GM18499 (cell line): Measurements from ENCODE around the gene GLYATL1.

ENCODE experiments used
- ATAC-seq: cut with Tn5 transposase; IDR thresholded peaks from one replicate; pipeline ENCODE4 v1.9.1; 2021; ENCODE audit warnings: moderate number of reproducible peaks; ENCODE audit not compliant: insufficient read depth, unreplicated experiment

The GLYATL1 gene, protein sequence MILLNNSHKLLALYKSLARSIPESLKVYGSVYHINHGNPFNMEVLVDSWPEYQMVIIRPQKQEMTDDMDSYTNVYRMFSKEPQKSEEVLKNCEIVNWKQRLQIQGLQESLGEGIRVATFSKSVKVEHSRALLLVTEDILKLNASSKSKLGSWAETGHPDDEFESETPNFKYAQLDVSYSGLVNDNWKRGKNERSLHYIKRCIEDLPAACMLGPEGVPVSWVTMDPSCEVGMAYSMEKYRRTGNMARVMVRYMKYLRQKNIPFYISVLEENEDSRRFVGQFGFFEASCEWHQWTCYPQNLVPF

DNA sequence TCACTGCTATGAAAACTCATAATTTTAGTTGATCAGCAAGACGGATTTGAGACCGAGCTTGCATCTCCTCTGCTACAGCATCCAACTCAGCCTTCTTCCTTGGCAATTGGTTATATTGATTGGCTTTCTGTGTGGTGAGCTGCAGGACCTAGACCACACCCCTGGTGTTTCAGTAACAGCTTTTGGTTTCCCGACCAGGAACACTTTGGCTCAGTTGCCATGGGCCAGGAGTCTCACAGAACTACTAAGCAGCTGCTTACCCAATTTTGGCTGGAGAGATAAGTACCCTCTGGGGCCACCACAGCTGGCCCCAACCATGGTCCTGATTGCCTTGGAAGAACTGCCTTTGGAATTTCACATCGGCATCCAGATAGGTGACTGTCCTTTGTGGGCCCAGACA, at the start of gene GLYATL1:
Gene GLYATL1, plus strand, starts transcription at position 212 of the 400 bp plus-strand sequence. CDS start 7,600 bp downstream, outside the sequence.
- ATAC-seq: no peak

DNA sequence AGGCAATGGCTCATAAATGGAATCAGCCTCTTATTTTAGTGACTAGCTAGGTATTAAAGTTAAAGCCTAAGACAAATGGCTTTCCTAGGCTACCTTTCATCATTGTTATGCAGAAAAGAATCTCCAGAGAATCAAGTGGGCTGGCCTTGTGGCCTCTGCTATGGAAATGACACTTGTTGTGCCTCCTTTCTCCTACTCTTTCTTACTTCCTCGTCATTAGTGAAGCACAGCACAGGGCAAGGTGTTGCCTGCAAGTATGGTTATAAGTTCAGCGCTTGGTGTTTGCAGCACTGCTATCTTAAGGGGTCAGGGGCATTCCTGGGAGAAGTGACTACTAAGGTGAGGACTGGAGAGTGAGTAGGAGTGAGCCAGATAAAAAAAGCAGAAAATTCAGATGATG, 45.4 kb upstream of the GLYATL1 start:
- ATAC-seq: no peak

DNA sequence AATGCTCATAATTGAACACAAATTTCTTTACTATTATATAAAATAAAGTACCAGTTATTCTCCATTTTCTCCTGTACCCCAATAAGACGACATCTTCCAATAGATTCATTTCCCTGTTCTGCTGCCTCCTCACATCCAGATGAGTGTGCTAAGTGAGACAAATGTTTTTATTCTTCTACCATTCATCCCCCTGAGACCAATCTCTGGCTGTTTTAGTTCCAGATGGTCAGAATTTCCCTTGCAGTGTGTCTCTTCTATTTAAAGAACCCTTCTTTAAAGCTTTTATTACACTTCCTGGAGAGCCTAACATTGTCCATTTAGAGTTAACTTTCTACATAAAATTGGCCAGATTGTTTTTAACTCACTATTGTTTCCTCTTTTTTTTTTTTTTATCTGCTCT, 41.2 kb upstream of the GLYATL1 start:
- ATAC-seq: no peak

DNA sequence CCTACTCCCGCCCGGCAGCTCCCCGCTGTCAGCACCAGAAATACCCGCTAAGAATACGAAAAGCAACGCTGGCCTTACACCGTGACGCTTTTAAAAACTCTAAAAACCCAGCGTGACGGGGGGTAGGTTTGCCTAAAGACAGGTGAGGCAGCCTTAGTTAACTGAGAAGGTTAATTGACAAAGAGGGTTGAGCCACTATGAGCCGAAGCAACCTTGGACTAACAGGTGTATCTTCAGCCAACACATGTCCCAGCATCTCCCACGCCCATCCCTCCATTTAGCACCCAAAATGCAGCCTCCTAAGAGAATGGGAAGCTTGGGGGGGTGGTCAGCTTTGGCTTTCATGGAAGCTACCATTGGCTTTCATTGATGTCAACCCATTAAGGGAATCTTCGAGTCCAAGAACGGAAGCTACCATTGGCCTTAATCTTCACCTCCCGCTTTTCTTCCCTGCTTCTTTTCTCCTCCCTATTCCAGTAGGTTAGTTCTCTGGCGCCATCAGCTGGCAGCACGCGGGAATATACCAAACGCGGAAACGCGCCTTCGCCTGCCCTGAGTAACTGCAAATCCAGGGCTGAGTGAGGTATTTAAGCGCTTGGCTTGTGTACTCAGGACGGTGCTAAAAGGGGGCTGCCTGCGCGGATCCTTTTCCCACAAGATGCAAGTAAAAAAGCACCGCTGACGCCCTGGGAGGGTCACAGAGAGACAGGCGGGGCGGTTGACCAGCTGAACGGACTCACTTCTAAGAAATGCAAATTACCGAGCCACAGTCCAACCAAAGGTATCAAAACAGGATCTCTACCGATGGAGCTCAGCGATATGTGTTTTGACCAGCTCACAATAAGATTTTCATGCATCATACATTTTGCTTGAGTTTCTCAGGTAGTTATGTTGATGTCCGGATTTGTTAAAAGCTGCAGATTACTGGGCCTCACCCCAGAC, 38.5 kb upstream of the GLYATL1 start:
- no peak for ATAC-seq

DNA sequence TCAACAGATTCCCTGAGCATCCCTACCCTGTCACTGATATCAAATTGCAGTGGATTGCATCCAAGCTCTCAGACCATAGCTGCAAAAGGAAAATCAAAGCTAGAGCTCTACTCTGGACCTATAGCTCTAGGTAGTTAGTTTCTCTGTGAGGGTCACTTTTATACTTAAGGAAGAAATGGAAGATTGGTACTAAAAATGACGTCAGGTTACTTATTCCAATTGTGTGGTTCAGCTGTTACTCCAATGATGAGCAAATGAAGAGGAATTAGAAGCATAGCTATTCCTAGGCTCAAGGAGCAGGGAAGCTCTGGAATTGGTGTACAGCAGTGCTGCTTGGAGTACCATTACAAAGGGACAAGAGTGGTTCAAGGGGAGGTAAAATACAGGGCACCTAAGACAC, 36.4 kb upstream of the GLYATL1 start:
- no peak for ATAC-seq

DNA sequence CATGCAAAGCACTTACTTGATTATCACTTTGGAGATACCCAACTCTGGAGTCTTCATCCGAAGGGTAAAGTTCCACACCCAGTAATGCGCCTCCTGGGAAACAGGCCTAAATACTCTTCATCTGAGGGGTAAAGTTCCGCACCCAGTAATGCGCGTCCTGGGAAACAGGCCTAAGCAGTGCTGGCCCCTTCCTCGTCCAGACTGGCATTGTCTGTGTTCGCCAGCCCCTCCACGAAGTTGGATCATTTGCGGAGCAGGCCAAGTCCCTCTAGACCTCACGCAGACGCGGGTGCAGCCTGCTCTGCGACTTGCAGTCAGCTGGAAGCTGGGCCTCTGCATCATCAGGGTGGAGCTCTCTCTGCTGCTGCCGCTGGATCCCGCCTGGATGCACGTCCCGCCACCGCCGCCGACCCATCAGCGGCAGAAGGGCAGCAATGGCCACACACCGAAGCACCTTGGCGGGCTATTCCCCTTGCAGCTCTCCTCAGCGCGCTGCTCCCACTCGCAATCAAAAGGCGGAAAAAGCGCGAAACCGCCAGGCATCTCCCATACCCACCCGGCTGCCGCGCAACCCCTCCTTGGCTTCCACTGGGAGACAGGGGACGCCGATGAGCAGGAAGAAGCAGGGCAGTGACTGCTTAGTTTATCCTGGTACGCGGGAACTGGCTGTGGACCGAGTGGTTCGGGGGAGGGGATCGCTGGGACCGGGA, 34.1 kb upstream of the GLYATL1 start:
- ATAC-seq: no peak

DNA sequence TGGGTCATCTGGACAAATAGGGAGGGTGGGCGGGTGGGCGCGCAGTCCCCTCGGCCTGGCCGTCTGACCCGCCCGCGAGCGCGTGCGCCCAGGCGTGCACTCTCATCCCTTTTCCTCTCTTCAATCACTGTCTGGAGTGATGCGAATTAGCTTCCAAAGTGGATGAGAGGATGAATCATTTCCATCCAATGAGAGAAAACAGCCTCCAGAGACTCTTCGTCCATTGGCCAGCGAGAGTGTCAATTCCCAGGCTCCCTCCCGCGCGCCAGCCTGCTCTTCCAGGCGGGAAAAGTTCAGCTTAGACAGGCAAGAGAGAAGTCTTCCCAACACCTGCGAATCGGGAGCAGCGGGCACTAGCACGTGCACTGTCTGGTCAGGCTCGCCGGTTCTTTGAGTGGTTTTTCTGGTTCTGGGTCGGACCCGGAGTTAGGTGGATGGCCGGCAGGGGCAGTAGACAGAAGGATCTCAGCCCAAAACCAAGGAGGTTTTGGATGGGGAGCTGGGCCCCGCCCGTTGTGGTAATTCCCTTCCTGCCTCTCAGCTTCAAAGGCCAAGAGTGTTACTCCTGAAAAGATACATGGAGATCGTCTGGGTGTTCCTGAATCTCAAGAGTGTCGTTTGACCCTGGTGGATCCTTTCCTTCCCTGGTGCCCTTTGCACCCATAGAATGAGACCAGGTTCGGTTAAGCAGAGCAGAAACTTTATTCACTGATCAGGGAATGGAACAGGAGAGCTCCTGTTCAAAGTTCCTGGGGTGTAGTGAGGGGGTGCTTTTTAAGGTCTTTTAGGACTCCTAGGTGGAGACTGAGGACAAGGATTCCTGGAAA, 33.4 kb upstream of the GLYATL1 start:
- ATAC-seq: no peak

DNA sequence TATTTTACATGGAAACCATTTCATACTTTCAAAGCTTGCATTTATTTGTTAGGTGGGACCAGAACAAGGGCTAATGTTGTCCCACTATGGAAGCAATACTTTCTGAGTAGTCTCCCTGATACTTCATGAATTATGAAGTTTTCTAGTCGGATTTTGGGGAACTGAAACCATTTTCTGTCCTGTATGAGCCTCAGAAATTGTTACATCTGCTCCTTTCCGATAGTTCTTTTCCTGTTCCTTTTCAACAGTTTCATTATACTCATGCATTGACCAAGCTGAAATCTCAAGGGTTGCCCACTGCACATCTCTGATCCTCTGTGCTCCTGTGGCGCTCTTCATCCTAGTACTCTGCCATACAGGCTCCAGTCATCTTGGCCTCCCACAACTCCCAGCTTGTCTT, 31.5 kb upstream of the GLYATL1 start:
- ATAC-seq: peak; percentile 54

DNA sequence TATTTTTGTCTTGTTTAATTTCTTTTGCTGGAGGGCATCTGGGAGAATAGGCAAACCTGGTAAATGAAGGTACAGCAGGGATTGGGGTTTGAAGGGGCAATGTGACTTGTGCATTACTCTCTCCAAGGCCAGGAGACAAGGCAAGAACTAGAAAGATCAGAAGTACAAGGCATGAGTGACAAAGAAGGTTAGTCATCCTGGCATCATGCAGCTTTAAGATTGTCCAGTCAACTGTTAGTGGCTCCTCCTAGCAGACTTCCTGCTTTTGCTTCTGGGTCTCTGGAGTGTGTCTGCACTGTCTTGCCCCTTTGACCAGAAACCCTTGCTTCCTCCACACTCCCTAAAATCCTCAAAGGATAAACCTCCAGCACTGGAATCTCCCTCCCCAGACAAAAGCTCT, 27.2 kb upstream of the GLYATL1 start:
- no peak for ATAC-seq

DNA sequence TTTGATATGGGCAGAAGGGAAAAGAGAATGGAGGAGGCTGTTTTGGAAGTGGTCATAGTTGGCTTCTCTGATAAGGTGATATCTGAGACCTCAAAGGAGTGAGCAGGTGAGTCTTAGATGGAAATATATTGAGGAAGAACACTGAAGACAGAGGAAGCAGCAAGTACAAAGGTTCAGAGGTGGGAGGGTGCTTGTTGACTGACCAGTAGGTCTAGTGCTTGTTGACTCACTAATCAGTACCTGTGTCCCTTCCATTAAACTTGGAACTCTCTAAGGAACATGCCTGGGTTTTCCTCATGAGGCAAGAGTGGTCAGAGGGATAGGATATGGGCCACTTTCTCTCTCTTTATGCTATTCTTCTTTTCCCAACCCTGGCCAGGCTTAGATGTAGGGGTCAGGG, 25.6 kb upstream of the GLYATL1 start:
- ATAC-seq: no peak

DNA sequence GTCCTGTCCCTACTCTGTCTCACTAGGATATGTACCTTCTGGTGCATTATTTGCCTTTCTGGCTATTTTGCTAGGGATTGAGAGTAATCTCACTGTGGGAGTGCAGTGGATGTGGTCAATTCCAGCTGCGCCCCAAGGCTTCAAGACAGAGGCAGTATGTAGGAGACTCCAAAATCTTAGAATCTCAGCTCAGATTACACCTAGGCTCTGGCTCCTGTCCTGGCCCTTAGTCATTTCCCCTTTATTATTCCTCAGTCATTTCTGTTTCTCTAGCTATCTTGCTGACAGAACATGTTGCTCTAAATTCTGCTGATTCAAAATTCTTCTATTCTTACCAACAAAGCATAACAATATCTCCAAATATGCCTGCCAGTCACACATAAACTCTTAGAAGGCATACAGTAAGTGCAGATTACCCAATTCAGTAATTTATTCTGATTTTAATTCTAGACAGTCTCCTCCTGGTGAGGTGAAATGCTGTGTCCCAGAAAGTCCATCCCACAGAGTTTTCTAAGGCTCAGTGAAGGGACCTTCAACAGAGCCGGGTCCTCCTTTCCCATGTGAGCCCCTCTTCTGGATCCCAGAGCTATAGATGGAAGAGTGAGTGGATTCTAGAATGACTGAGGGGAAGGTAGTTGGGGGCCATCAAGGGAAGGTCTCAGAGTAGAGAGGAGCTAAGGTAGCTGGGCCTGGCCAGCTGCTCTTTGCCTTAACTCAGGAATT, 24.3 kb upstream of the GLYATL1 start:
- ATAC-seq: no peak

DNA sequence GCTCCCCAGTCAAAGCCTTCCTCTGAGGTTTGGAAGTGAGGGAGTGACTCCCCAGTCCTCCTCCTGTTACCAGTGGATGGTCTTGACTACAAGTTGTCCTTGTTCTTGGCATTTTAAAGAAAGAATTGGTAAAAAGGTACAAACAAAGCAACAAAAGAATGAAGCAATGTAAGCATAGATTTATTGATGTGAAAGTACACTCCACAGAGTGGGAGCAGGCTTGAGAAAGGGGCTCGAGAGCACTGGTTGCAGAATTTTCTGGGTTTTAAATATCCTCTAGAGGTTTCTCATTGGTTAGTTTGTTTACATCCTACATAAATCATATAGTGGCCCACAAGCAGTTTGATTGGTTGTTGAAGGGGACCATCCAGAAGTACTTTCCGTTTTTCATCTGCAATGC, 22.7 kb upstream of the GLYATL1 start:
- ATAC-seq: no peak

DNA sequence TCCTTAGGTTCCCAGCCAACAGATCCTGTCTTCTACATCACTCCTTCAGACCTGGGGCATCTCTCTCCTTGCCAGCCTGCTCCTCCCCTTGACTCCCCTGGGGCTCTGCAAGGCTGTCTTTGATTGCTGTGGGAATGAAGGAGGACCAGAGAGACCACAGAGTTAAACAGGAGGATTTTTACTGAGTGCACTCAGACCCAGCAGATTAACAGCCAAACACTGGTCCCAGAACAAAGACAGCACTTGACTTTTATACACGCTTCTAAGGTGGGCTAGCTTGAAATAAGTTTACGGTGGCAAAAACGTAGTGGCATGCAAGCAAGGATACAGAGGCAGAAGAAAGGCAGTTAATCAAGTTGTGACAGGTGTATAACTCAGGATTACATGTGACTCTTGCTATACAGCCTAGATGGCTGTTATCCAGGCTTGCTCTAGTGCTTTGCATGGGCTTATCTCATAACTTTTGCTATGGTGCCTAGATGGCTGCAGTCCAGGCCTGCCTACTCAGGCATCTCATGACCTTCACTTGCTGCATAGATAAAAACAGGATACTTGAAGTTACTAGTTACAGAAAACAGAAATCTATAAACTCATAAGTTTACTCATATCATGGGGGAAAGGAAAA, 22.0 kb upstream of the GLYATL1 start:
- no peak for ATAC-seq

DNA sequence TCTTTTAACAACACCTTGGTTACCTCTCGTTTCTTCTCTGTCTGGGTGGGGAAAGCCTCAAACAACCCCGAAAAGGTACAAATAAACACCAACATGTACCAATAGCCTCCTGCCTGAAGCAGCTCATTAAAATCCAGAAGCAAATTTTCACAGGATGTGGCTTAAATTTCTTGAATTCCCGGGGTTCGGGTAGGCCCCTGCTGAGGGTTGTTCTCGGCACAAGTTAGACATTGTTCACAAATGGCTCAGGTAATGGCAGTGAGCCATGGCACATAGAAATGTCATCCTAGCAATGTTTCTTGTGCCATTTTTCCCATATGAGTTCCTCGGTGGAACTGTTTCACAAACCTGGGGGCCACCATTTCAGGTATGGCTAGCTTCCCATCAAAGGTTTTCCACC, 19.7 kb upstream of the GLYATL1 start:
- no peak for ATAC-seq

DNA sequence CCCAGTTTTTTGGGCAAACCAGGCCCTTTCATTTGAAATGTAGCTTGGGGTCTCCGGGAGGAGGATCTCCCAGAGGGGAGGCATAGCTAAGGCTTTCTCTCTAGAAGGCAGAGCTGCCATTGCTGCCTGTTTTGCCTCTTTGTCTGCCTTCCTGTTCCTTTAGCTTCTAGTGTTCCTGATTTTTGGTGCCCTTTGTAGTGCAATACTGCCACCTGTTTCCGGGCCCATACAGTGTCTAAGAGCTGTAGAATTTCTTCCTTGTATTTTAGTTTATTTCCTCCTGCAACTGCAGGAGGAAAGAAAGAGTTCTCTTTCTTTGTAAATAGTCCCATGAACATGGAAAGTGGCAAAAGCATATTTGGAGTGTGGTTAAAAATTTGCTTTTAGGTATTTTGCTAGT, 19.3 kb upstream of the GLYATL1 start:
- no peak for ATAC-seq

DNA sequence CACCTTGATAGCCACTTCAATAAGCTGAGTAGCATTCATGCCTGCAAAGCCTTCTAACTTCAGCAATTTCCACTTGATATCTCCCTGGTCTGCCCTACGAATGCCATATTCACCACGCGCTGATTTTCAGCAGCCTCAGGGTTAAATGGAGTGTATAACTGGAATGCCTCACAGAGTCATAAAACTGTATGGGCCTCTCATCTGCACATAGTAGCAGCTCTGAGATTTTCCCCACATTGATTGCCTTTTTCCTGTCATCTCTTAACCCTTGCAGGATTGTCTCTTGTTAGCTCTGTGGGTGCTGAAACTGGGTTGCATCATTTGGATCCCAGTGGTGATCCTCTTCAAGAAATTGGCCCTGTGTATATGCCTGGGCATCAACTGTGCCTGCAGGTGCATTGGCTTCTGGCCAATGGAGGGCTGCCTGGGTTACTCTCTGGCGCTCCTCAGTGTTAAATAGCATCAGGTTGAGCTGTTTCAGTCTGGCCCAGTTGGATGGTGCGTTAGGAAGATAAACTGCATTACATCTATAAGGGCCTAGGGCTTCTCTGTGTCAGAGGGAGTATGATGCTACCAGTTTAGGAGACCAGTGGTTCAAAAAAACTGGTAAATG, 17.4 kb upstream of the GLYATL1 start:
- ATAC-seq: no peak

DNA sequence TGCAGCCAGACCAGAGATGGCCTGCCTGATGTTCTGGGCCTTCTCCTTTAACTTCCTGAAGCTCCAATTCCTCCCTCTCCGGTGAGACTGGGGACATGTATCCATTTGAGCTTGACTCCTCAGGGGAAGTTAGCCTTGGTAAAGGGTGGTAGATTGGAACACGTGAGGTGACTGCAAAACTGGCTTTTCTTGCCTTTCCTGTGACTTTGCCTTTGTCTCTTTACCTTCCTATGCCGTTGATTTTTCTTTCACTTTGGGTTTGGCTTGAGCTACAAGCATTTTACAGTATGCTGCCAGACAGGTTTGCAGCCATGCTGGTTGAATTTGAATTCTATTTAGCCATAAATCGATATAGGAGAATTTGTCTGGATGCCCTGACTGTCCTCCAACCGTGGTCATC, 16.8 kb upstream of the GLYATL1 start:
- no peak for ATAC-seq

DNA sequence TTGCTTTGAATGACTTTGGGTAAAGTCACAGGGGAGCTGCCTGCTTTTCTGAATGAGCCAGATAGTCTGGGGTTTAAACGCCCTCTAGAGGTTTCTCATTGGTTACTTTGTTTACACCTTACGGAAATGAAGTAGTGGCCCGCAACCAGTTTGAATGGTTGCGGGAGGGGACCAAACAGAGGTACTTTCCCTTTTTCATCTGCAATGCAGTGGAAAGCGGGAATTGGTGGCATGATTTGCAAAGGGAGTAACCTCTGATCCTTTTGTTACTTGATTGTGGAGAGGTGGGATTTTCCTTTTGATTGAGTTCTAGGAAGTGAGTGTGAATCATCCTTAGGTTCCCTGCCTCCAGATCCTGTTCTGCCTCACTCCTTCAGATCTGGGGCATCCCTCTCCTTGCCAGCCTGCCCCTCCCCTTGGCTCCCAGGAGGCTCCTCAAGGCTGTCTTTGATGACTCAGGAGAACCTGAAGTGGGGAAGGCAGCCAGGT, 15.9 kb upstream of the GLYATL1 start:
- peak; percentile 74 for ATAC-seq
